ENCODE results near the gene AHNAK. TPM values are rescaled to one million over a fixed set of nuclear protein-coding genes. Genes with fewer than 3 reads are reported as not detected.

The AHNAK gene
- total RNA-seq, 1 donor from 2014 or later = 136 TPM

- Mint-ChIP-seq H3K4me1 (ENCODE audit: unreplicated experiment) (peaks cover 19% of the 10 kb centered on the region), H3K27me3 (ENCODE audit: unreplicated experiment) (no peaks in the 10 kb centered on the region), H3K27ac (ENCODE audit: unreplicated experiment) (no peak overlapping the region), H3K4me3 (ENCODE audit: unreplicated experiment) (no peak overlapping the region), H3K9me3 (ENCODE audit: unreplicated experiment) (no peaks in the 10 kb centered on the region), H3K36me3 (ENCODE audit: low read depth, unreplicated experiment) (no peaks in the 10 kb centered on the region)
- no peak for DNase-seq (ENCODE audit: low spot score)
- no peak for TF ChIP-seq CTCF (IDR thresholded peaks at IDR 0.05; ENCODE audit: unreplicated experiment)
Measured at GRCh38 chr11:62416596-62416995, 130.0 kb downstream of the AHNAK start.

- no peaks in the 10 kb centered on the region for H3K36me3 Mint-ChIP-seq (ENCODE audit: low read depth, unreplicated experiment)
- H3K27me3 Mint-ChIP-seq (ENCODE audit: unreplicated experiment) = peaks cover 1% of the 10 kb centered on the region
- no peaks in the 10 kb centered on the region for H3K9me3 Mint-ChIP-seq (ENCODE audit: unreplicated experiment)
- no peak overlapping the region for H3K27ac Mint-ChIP-seq (ENCODE audit: unreplicated experiment)
- H3K4me3 Mint-ChIP-seq (ENCODE audit: unreplicated experiment) = no peak overlapping the region
- no peak for DNase-seq (ENCODE audit: low spot score)
- H3K4me1 Mint-ChIP-seq (ENCODE audit: unreplicated experiment) = peaks cover 13% of the 10 kb centered on the region
- no peak for TF ChIP-seq CTCF (IDR thresholded peaks at IDR 0.05; ENCODE audit: unreplicated experiment)
Measured at GRCh38 chr11:62413060-62413696, 133.4 kb downstream of the AHNAK start.

DNA sequence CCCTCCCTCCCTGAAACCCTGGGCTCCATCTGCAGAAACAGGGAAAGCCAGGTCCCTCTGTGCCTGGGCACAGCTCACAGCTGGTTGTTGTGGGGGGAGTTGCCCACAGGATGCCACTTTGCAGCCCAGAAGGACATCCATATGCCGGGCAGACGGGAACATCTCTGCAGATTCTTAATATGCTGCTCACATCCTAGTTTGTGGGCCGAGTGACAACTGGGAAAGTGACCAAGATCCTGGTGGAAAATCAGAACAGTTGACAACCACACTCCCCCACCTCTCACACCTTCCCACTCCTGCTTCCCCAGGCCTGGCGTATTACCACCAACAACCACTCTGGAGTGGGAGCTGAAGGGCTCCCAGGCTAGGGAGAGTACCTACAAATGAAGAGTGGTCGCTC, 135.1 kb downstream of the AHNAK start:
- Mint-ChIP-seq H3K4me3 (ENCODE audit: unreplicated experiment) (no peak overlapping the region), H3K27me3 (ENCODE audit: unreplicated experiment) (peaks cover 1% of the 10 kb centered on the region), H3K4me1 (ENCODE audit: unreplicated experiment) (peaks cover 4% of the 10 kb centered on the region), H3K36me3 (ENCODE audit: low read depth, unreplicated experiment) (no peaks in the 10 kb centered on the region), H3K27ac (ENCODE audit: unreplicated experiment) (no peak overlapping the region), H3K9me3 (ENCODE audit: unreplicated experiment) (no peaks in the 10 kb centered on the region)
- DNase-seq (ENCODE audit: low spot score) = no peak
- TF ChIP-seq CTCF (IDR thresholded peaks at IDR 0.05; ENCODE audit: unreplicated experiment) = no peak

GRCh38 chr11:62410972-62411371, 135.6 kb downstream of the AHNAK start:
- Mint-ChIP-seq H3K27me3 (ENCODE audit: unreplicated experiment) (peaks cover 1% of the 10 kb centered on the region), H3K27ac (ENCODE audit: unreplicated experiment) (no peak overlapping the region), H3K9me3 (ENCODE audit: unreplicated experiment) (no peaks in the 10 kb centered on the region), H3K4me1 (ENCODE audit: unreplicated experiment) (peaks cover 2% of the 10 kb centered on the region), H3K4me3 (ENCODE audit: unreplicated experiment) (no peak overlapping the region), H3K36me3 (ENCODE audit: low read depth, unreplicated experiment) (no peaks in the 10 kb centered on the region)
- no peak for TF ChIP-seq CTCF (IDR thresholded peaks at IDR 0.05; ENCODE audit: unreplicated experiment)
- no peak for DNase-seq (ENCODE audit: low spot score)

GRCh38 chr11:62409831-62410230, 136.8 kb downstream of the AHNAK start:
- no peak for TF ChIP-seq CTCF (IDR thresholded peaks at IDR 0.05; ENCODE audit: unreplicated experiment)
- Mint-ChIP-seq H3K27ac (ENCODE audit: unreplicated experiment) (no peak overlapping the region), H3K4me3 (ENCODE audit: unreplicated experiment) (no peak overlapping the region)

More at GRCh38 chr11:62409831-62410230, 136.8 kb downstream of the AHNAK start:
- Mint-ChIP-seq H3K27me3 (ENCODE audit: unreplicated experiment) (peaks cover 1% of the 10 kb centered on the region), H3K4me1 (ENCODE audit: unreplicated experiment) (no peaks in the 10 kb centered on the region), H3K9me3 (ENCODE audit: unreplicated experiment) (no peaks in the 10 kb centered on the region), H3K36me3 (ENCODE audit: low read depth, unreplicated experiment) (no peaks in the 10 kb centered on the region)
- DNase-seq (ENCODE audit: low spot score) = no peak
